Endothelial cell of umbilical vein (primary cell): ENCODE data around the gene TRIM3.

Source experiments
- CTCF ChIP-seq, 2 donors: IDR thresholded peaks; 1 replicate in 1 of 2; 2 replicates in 1 of 2; pipeline ENCODE4 v1.5.1; 2011; ENCODE audit warnings: low read length in 2 of 2, mild to moderate bottlenecking in 2 of 2, moderate library complexity in 2 of 2, control low read depth in 1 of 2, inconsistent platforms in 1 of 2, low read depth in 1 of 2; ENCODE audit not compliant: insufficient read depth in 1 of 2; ENCODE audit errors: extremely low read depth in 1 of 2
- EZH2 ChIP-seq: IDR thresholded peaks from 2 replicates; pipeline ENCODE4 v1.6.1; 2012; ENCODE audit warnings: borderline replicate concordance, low read depth, mild to moderate bottlenecking, moderate library complexity, low read length, inconsistent platforms; ENCODE audit not compliant: severe bottlenecking
- FOS ChIP-seq: IDR thresholded peaks from 2 replicates; pipeline ENCODE4 v1.6.1; 2011; ENCODE audit warnings: mild to moderate bottlenecking, low read length, moderate library complexity, borderline replicate concordance; ENCODE audit not compliant: insufficient read depth
- GATA2 ChIP-seq: IDR thresholded peaks from 2 replicates; pipeline ENCODE4 v1.7.0; 2011; ENCODE audit warnings: low read depth, mild to moderate bottlenecking, moderate library complexity, mixed read lengths, low read length; ENCODE audit not compliant: insufficient read length, insufficient read depth
- JUN ChIP-seq: IDR thresholded peaks from 2 replicates; pipeline ENCODE4 v1.6.1; 2011; ENCODE audit warnings: borderline replicate concordance, low read depth; ENCODE audit not compliant: insufficient read length, insufficient read depth
- MAX ChIP-seq: IDR thresholded peaks from 2 replicates; pipeline ENCODE4 v1.6.1; 2011; ENCODE audit not compliant: insufficient read depth, insufficient read length
- MYC ChIP-seq: IDR thresholded peaks from one replicate; pipeline ENCODE4 v1.6.1; 2011; ENCODE audit warnings: mild to moderate bottlenecking, low read depth, low read length
- POLR2A ChIP-seq: IDR thresholded peaks from 2 replicates; pipeline ENCODE4 v1.6.1; 2012; ENCODE audit warnings: low read depth, mild to moderate bottlenecking, control low read depth, low read length
- POLR2AphosphoS5 ChIP-seq: IDR thresholded peaks from 2 replicates; pipeline ENCODE4 v1.6.1; 2012; ENCODE audit warnings: low read depth, mild to moderate bottlenecking, control low read depth, low read length, moderate library complexity; ENCODE audit not compliant: insufficient read depth

GRCh38 chr11:6486938-6487337 lies 13.2 kb upstream of the TRIM3 start:
- TF ChIP-seq CTCF (IDR thresholded peaks at IDR 0.05; ENCODE audit: extremely low read depth in 1 of 2, insufficient read depth in 1 of 2, low read depth in 1 of 2, low read length in 2 of 2) (no peak), MAX (no peak), FOS (no peak), POLR2A (no peak), JUN (no peak), MYC (no peak), POLR2AphosphoS5 (no peak), EZH2 (no peak), GATA2 (no peak)
